Activated T-cell treated with anti-CD3 and anti-CD28 coated beads for 1 hour (primary cell): ENCODE measurements around the gene NLRP5.
A peak's percentile ranks its signal among the peaks of the same experiment; 100 is the strongest.
"Not testable (repeated sequence)": the region's sequence is repeated elsewhere in the genome, so short reads cannot be mapped to it uniquely, and the experiment has no call there.

Experiments
- DNase-seq: peaks from one replicate; pipeline ENCODE4 v3.0.0-alpha.2; 2020; ENCODE audit warnings: low read depth

Gene NLRP5

DNA sequence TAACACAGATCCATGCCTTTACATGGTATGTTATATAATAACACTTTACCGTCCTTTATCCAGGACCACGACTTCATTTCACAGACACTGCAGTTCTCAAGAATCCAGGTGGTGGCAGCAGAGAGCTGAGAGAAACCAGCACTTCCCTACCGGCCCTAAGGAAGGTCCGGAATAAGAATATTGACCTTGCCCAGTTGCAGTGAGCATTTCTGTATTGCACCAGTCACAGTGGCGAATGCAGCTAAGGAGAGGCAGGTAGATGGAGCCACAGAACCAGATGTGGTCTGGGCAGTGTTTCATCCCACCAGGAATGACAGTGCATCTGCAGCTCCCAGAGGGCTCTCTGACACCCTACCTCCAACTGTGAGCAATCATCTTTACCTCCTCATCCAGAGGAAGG, 89.9 kb downstream of the NLRP5 start:
- DNase-seq, result peak; percentile 16

DNA sequence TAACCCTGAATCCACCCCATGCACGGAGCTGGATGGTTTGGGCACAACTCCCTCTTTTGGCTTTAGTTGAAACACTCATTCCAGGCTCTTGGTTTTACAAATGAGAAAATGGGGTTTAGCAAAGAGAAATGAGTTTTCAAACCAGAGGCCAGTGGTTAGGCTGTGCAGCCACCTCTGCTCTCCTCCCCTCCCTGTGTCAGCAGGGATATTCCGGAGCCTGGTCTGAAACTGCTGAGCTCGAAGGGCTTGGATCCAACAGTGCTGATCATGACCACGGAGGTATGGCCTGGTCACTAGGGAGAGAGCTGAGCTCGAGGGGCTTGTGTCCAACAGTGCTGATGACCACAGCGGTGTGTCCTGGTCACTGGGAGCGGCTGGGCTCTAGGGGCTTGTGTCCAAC, 93.0 kb downstream of the NLRP5 start:
- DNase-seq, result no peak

DNA sequence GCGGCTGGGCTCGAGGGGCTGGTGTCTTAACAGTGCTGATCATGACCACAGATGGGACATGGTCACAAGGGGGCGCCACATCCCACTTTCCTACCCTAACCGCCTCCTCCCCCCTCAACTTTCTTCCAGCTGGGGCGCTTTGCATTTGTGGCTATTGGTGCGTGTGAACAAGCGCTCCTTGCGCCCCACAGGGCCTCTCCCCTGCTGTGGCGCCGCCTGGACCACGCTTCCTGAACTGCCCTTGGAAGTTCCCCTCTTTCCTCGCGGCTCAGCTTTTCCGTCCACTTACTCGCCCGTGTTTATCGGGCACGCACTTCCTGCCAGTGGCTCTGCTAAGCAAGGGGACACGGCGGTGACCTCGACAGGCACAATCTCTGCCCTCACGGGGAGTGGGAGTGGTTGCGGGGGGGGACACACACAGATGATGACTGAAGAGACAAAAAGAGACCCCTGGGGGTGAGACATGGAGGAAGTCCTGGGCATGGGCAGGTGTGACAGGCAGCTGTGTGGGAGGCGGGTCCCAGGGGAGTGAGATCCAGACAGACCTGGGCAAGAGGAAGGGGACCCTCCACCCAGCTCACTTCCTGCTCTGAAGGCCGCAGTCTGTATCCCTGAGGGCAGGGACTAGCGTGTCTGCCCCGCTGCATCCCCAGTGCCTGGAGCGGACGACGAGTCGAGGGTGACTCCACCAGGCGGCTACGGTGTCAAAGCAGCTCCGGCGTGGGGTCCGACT, 94.3 kb downstream of the NLRP5 start:
- DNase-seq, result peak; percentile 60

DNA sequence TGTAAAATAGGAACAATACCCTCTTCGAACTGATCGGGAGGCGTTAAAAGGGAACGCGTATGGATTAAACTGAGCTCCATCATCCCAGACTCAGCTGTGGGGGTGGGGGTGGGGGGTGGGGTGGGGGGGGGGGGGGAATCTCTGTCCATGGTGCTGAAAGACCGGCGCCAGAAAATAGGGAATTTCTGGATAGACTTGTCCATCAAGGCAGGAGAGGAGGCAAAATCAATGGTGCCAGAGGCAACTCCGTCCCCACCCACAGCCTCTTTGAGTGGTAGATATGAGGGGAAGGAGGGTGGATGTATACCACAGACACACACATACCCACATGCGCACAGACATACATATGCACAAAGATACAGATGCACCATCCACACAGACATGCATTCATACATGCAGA, 97.1 kb downstream of the NLRP5 start:
- no peak for DNase-seq

DNA sequence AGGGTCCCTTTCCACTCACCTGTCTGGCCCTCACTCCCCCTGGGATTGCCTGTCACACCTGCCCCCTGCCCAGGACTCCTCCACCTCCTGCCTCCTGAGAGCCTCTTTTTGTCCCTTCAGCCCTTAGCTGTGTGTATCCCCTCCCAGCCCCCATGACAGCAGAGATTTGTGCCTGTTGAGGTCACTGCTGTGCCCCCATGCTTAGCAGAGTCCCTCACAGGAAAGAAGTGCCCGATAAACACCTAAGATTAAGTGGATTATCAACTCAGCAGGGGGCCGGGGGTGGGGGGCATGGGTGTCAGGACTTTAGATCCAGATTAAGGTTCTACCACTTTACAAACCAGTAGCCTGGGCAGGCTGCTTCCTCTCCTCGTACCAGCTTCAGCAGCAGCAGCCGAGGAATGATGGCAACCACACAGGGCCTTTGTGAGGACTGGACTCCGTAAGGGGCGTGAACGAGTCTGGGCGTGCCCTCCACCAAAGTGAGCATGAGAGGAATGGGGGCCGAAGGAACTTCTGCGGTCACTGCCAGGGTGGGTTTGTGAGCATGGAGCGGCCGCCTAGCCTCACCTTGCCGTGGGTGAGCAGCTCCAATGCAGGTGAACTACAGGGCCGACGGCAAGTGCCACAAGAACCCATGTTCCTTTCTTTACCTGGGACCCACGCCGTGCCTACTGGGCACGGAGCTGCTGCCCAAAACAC, 98.4 kb downstream of the NLRP5 start:
- DNase-seq, result no peak

DNA sequence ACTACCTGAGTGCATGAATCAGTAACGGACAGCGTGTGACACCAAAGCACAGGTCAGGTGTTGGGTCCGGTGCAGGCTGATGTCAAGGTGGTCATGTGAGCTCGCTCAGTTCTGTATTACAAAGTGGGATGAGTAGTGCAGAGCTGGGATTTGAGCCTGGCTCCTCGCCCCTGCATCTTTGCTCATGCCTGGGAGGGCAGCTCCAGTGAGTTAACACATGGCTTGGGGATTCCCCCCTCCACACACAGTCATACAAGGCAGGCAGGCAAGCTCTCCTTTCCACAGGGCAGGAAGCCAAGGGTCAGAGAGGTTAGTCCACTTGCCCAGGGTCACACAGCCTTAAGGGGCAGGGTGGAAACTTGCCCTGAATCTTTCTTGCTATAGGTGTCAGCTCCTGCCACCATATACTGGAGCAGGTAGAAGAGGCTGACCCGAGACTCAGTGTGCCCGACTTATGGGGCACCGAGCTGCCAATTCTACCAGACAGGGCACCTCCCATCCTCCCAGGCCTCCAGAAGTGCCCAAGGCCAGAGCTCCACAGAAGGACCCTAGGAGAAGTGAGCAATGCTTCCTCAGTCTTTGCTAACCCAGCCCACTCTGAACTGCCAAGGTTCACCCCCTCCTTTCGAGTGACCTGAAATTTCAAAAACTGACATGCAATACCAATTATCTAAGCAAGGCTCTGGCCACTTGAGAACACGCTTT, 99.1 kb downstream of the NLRP5 start:
- no peak for DNase-seq

DNA sequence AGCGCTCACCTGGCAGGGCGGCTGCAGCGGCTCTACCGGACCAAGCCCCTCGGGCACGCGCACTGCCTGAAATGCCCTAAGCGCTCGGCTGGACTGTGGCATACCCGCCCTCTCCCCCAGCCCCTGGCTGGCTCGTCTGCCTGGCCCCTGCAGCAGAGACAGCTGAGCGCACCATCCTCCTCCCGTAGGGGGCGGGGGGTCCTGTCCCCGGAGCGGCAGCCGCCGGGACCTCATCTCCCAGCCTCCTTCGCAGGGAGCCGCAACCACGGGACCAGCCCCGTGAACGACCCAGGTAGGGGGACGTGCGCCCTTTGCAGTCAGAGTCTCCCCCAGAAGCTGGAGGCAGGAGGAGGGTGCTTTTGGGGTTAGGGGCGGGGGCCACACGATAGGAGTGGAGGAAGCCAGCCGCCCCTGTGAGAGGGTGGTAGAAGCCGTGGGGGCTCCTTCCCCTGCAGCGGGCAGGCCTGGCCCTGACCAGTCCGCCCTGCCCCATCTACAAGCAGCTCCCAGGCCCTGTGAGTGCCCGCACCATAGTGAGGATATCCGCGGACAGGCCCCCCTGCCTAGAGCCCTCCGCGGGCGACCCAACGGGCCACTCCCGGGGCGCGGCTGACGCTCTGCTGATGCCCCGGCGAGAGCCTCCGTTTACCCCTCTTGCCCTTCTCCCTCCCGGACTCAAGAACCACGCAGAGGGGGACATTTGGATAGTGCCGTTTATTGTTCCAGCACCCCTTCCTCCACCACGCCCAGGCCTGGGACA, 100.3 kb downstream of the NLRP5 start:
- no peak for DNase-seq

DNA sequence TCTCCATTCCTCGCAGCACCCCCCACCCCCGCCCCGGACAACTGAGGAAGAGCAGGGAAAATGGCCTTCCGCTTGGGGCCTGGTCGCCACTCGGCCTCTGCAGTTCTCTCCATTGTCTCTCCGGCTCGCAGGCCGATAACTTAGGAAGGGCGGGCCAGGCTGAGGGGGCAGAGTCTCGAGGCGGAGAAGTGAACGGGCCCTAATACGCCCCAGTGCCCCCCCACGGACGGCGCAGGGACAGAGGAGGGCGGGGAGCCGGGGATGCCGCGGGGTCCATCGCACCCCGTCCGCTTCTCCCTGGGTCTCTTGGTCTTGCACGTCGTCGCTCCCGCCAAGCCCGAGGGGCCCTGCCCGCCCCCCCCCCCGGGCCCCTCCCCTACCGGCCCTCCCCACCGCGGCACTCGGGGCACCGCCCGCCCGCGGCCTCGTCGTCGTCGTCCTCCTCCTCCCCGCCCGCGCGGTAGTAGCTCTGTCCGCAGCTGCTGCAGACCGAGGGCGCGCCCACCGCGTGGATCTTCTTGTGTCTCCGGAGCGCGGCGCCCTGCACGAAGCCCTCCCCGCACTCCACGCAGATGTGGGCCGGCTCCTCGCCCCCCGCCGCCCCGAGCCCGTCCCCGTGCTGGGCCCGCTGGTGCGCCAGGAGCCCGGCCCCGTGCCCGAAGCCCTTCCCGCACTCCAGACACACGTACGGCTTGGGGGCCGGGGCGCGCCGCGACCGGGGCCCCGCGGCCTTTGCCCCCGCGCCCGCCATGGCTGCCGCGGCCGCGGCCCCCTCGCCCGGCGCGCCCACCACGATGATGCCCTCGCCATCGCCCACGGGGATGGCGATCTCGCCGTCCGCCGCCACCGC, 101.3 kb downstream of the NLRP5 start:
- no peak for DNase-seq

DNA sequence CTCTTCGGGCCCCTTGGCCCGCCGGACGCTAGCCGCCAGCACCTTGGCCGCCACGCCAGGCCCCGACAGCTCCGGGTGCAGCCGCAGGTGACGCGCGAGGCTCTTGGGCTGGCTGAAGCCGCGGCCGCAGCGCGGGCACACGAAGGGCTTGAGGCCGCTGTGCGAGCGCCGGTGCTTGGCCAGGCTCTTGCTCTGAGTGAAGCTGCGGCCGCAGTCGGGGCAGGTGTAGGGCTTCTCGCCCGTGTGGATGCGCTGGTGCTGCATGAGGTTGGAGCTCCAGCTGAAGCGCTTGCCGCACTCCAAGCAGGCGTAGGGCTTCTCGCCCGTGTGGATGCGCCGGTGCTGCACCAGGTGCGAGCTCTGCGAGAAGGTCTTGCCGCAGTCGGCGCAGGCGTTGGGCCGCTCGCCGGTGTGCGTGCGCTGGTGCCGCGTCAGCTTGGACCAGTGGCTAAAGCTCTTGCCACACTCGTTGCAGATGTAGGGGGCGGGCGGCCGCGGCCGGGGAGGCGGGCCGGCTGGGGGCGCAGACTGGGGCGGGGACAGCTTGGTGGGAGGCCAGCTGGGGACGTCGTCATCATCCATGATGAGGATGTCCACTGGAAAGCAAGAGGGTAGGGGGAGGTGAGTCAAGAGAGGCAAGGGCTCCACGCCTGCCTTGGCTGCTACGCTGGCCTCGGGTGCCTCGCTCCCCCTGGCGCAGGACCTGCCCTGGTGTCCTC, 102.1 kb downstream of the NLRP5 start:
- no peak for DNase-seq

DNA sequence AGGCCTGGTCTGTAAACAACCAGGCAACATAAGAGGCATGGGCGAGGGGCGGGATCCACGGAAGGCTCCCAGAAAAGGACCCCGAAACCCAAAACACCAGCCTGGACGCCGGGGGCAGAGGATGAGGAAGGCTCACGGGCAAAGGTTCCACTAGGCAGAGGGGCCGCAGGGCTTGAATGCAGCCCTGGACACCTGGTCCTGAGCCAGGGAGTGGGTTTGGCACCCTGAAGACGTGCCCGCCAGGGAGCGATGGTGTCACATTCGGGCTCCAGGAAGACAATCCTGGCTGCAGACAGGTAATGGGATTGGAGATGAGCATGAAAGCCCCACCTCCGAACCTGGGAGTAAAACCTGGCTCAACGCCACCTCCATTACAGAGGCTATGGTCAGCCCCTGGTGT, 102.8 kb downstream of the NLRP5 start:
- DNase-seq, result no peak

DNA sequence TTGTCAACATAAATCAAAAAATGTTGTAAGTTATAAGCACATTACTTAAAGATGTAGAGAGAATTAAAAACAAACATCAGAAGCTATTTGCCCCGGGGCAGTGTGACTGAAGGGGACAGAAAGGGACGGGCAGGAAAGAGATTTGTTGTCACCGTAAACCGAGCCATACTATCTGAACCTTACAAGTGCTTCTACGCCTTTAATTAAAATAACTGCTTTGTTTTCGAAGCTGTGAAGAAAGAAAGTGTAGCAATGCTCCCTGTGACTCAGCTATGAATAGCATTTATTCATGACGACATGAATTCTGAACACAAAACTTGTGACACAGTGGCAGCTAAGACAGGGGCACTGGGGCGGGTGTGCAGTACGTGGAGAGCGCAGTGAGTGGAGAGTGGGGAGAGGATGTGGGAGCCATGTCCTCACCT, 104.5 kb downstream of the NLRP5 start:
- no peak for DNase-seq

DNA sequence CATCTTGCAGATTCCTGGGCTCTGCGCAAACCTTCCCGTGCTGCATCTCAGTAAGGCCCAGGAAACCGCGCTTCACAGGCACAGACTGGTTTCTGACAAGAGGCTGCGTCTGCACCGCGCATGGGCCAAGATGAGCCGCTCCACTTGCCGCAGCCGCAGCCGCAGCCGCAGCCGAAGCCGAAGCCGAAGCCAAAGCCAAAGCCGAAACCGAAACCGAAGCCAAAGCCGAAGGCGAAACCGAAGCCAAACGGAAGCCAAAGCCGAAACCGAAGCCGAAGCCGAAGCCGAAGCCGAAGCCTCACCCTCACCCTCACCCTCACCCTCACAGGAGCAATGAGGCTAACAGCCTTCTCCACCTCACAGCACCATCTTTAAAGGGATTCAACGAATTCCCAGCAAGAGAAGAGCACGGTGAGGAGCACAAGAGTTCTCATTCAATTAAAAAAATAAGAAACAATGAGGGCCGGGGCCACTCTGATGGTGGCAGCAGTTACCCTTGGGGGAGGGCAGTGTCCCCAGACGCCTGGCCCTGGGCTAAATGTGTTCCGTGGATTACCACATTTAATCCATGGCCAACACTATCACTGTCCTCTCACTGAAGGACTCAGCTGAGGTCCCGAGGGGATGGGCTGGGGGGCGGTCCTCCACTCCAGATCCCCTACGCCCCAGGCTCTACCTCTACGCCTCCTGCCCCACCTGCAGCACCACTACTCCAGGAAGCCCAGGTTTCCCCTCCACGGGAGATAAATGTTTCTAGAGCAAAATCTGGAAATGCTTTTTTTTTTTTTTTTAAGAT, 105.4 kb downstream of the NLRP5 start:
- DNase-seq, result no peak

DNA sequence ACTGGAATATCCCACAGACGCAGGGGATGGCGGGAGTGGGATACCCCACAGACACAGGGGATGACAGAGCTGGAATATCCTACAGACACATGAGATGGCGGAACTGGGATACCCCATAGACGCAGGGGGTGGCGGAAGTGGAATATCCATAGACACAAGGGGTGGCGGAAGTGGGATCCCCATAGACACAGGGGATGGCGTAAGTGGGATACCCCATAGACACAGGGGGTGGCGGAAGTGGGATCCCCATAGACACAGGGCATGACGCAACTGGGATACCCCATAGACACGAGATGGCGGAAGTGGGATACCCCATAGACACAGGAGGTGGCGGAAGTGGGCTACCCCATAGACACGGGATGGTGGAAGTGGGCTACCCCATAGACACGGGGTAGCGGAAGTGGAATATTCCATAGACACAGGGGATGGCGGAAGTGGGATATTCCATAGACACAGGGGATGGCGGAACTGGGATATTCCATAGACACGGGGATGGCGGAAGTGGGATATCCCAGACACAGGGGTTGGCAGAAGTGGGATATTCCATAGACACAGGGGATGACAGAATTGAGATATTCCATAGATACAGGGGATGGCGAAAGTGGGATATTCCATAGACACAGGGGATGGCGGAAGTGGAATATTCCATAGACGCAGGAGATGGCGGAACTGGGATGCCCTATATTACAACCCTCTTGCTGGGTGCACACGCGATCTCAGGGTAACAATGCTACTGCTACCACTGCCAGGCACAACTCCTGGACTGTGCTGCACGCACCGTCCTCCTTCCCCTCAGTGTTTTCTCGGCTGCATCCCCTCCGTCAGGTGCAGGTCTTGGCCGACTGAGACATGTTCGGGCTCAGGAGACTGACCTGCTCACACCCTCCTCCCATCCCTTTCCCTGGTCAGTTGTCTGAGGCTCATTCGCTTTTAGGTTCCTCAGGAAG, 106.4 kb downstream of the NLRP5 start:
- no peak for DNase-seq

DNA sequence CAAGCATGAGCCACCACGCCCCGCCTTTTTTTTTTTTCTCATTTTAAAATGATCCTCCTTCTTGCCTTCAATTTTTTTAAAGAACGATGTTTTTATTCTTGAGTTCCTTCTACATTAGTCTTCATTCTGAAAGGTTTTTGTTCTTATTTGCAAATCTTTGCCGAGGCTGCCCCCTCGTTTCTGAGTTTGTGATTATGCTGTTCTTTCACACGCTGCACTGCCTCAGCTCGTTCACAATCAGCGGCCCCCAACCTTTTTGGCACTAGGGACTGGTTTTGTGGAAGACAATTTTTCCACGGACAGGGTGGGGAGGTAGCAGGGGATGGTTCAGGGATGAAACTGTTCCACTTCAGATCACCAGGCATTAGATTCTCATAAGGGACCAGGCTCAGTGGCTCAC, 107.9 kb downstream of the NLRP5 start:
- no peak for DNase-seq

DNA sequence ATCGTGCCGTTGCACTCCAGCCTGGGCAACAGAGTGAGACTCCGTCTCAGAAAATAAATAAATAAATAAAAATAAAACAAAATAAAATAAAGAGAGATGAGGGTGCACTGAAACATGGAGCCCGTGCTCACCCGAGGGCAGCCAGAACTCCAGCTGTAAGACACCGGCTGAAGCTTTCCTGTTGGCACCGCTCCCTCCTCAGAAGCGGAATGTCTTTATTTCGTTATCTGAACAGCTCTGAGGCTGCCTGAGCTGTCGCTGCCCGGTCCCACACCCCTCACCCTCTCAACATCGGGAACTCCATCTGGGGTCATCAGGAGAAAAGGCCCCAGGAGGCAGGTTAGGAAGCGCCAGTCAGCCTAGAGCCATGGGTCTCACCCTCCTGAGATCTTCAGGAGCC, 110.1 kb downstream of the NLRP5 start:
- DNase-seq, result no peak

DNA sequence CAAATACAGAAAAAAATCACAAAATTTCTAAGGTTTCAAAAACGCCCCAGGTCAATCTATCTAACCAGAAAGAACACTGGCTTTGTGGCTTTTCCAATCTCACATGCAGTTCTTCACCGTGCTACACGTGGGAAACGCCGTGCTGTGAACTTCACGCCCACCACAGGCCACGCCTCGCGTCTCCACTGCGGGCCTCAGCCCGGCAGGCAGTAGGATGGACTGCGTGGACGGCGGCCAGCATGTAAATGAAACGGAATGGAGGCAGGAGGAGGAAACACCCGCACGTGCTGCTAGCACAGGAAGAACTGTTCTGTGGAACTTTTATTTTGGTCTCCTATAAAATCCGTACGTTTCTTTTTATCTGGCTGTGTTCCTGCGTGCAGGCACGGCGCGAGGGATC, 110.7 kb downstream of the NLRP5 start:
- DNase-seq, result no peak

DNA sequence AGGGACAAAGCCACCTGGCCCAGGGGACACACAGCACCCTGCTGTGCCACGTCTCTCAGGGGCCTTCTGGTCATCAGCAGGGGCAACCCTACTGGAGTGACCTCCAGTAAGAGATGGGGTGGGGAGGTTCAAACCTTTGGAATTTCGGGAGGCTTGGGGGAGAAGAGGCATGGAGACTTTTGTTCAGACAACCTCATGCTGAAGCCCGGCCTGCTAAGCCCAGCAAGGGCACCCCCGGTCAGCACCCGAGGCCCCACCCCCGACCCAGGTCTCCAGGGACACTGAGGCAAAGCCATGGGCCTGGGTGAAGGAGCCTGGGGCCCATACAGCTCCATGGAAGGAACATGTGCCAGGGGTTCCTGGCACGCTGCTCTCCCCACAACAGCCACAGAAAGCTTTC, 111.2 kb downstream of the NLRP5 start:
- no peak for DNase-seq

DNA sequence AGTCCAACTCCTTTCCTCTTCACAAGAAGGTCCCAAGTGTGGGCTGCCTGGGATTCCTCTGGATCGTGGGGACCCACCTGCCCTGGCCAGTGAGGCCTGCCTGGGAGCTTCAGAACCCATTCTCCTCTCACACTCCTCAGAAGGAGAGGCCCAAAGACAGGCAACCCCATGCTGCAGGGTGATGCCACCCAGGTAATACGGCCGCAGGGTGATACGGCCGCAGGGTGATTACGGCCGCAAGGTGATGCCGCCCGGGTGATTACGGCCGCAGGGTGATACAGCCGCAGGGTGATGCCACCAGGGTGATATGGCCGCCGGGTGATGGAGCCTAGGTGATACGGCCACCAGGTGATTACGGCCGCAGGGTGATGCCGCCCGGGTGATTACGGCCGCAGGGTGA, 111.7 kb downstream of the NLRP5 start:
- DNase-seq, result not testable (repeated sequence)
